ENCODE data around the gene MINK1. TPM values are rescaled to one million over a fixed set of nuclear protein-coding genes. Genes with fewer than 3 reads are reported as not detected.
A peak's percentile ranks its signal among the peaks of the same experiment; 100 is the strongest.
"Not testable (repeated sequence)": the region's sequence is repeated elsewhere in the genome, so short reads cannot be mapped to it uniquely, and the experiment has no call there.

MINK1 gene
- total RNA-seq, 1 donor from 2014 or later: 13.0 TPM

GRCh38 chr17:4901648-4902344, 68.7 kb downstream of the MINK1 start:
- Histone ChIP-seq H3K9me3 (ENCODE audit: control insufficient read depth in 3 of 3, low read length in 3 of 3) (no peaks in the 10 kb centered on the region), H3K27me3 (ENCODE audit: control insufficient read depth in 3 of 3, insufficient read depth in 3 of 3, low read length in 3 of 3) (peaks cover 0 to 24% (median 12%) of the 10 kb centered on the region in 3 donors), H3K4me3 (ENCODE audit: low read length in 3 of 3) (peak overlapping the region in 1 of 3 donors; percentile 62), H3K9ac (ENCODE audit: low read depth in 1 of 3, low read length in 3 of 3) (peak overlapping the region in 1 of 3 donors; percentile 65), H3K27ac (ENCODE audit: low read depth, low read length) (peak overlapping the region; percentile 44), H3K36me3 (ENCODE audit: control insufficient read depth in 3 of 3, insufficient read depth in 3 of 3, low read length in 3 of 3) (peaks cover under 1 to 5% (median under 1%) of the 10 kb centered on the region in 3 donors), H3K4me1 (ENCODE audit: control insufficient read depth in 3 of 3, insufficient read depth in 3 of 3, low read length in 3 of 3) (peaks cover 21 to 29% (median 23%) of the 10 kb centered on the region in 3 donors)

- peak overlapping the region in 2 of 3 donors; percentile 30 to 33 for H3K9ac ChIP-seq (ENCODE audit: low read depth in 1 of 3, low read length in 3 of 3)
- H3K4me1 ChIP-seq (ENCODE audit: control insufficient read depth in 3 of 3, insufficient read depth in 3 of 3, low read length in 3 of 3): peaks cover 21 to 29% (median 23%) of the 10 kb centered on the region in 3 donors
- H3K9me3 ChIP-seq (ENCODE audit: control insufficient read depth in 3 of 3, low read length in 3 of 3): no peaks in the 10 kb centered on the region
- H3K27me3 ChIP-seq (ENCODE audit: control insufficient read depth in 3 of 3, insufficient read depth in 3 of 3, low read length in 3 of 3): peaks cover 0 to 24% (median 12%) of the 10 kb centered on the region in 3 donors
- H3K4me3 ChIP-seq (ENCODE audit: low read length in 3 of 3): no peak overlapping the region
- H3K27ac ChIP-seq (ENCODE audit: low read depth, low read length): peak overlapping the region; percentile 29
- H3K36me3 ChIP-seq (ENCODE audit: control insufficient read depth in 3 of 3, insufficient read depth in 3 of 3, low read length in 3 of 3): no peaks in the 10 kb centered on the region
Measured at GRCh38 chr17:4902540-4902939, 69.4 kb downstream of the MINK1 start.

- no peaks in the 10 kb centered on the region for H3K36me3 ChIP-seq (ENCODE audit: control insufficient read depth in 3 of 3, insufficient read depth in 3 of 3, low read length in 3 of 3)
- peak within 1 kb of the TSS in 2 of 3 donors; percentile 30 to 33 for H3K9ac ChIP-seq (ENCODE audit: low read depth in 1 of 3, low read length in 3 of 3)
- H3K27me3 ChIP-seq (ENCODE audit: control insufficient read depth in 3 of 3, insufficient read depth in 3 of 3, low read length in 3 of 3): peaks cover 0 to 24% (median 12%) of the 10 kb centered on the region in 3 donors
- H3K4me3 ChIP-seq (ENCODE audit: low read length in 3 of 3): peak within 1 kb of the TSS; percentile 4 to 30 (median 13)
- H3K27ac ChIP-seq (ENCODE audit: low read depth, low read length): peak within 1 kb of the TSS; percentile 29
- H3K9me3 ChIP-seq (ENCODE audit: control insufficient read depth in 3 of 3, low read length in 3 of 3): no peaks in the 10 kb centered on the region
- peaks cover 23 to 32% (median 25%) of the 10 kb centered on the region in 3 donors for H3K4me1 ChIP-seq (ENCODE audit: control insufficient read depth in 3 of 3, insufficient read depth in 3 of 3, low read length in 3 of 3)
Measured at GRCh38 chr17:4903051-4903818, 70.1 kb downstream of the MINK1 start, which contains the start of gene CHRNE. Gene CHRNE (minus strand): TSS chr17:4903098. CDS start chr17:4903063, 35 bp downstream.

- H3K36me3 ChIP-seq (ENCODE audit: control insufficient read depth in 3 of 3, insufficient read depth in 3 of 3, low read length in 3 of 3); H3K4me3 ChIP-seq (ENCODE audit: low read length in 3 of 3); H3K27ac ChIP-seq (ENCODE audit: low read depth, low read length); H3K27me3 ChIP-seq (ENCODE audit: control insufficient read depth in 3 of 3, insufficient read depth in 3 of 3, low read length in 3 of 3); H3K9me3 ChIP-seq (ENCODE audit: control insufficient read depth in 3 of 3, low read length in 3 of 3); H3K9ac ChIP-seq (ENCODE audit: low read depth in 1 of 3, low read length in 3 of 3): not testable (repeated sequence)
- H3K4me1 ChIP-seq (ENCODE audit: control insufficient read depth in 3 of 3, insufficient read depth in 3 of 3, low read length in 3 of 3): peaks cover 27 to 36% (median 28%) of the 10 kb centered on the region in 3 donors
Measured at GRCh38 chr17:4906642-4907041, 73.5 kb downstream of the MINK1 start.

GRCh38 chr17:4908301-4908700, 75.2 kb downstream of the MINK1 start:
- Histone ChIP-seq H3K4me3 (ENCODE audit: low read length in 3 of 3) (peak overlapping the region in 1 of 3 donors; percentile 43), H3K4me1 (ENCODE audit: control insufficient read depth in 3 of 3, insufficient read depth in 3 of 3, low read length in 3 of 3) (peaks cover 15 to 21% (median 18%) of the 10 kb centered on the region in 3 donors), H3K9me3 (ENCODE audit: control insufficient read depth in 3 of 3, low read length in 3 of 3) (no peaks in the 10 kb centered on the region), H3K27me3 (ENCODE audit: control insufficient read depth in 3 of 3, insufficient read depth in 3 of 3, low read length in 3 of 3) (peaks cover 0 to 3% (median 0%) of the 10 kb centered on the region in 3 donors), H3K36me3 (ENCODE audit: control insufficient read depth in 3 of 3, insufficient read depth in 3 of 3, low read length in 3 of 3) (no peaks in the 10 kb centered on the region), H3K9ac (ENCODE audit: low read depth in 1 of 3, low read length in 3 of 3) (peak overlapping the region; percentile 34 to 60 (median 50)), H3K27ac (ENCODE audit: low read depth, low read length) (peak overlapping the region; percentile 77)

- peak overlapping the region; percentile 77 for H3K27ac ChIP-seq (ENCODE audit: low read depth, low read length)
- H3K4me3 ChIP-seq (ENCODE audit: low read length in 3 of 3): peak overlapping the region; percentile 27 to 54 (median 43)
- H3K27me3 ChIP-seq (ENCODE audit: control insufficient read depth in 3 of 3, insufficient read depth in 3 of 3, low read length in 3 of 3): peaks cover 0 to 3% (median 0%) of the 10 kb centered on the region in 3 donors
- H3K36me3 ChIP-seq (ENCODE audit: control insufficient read depth in 3 of 3, insufficient read depth in 3 of 3, low read length in 3 of 3): no peaks in the 10 kb centered on the region
- peaks cover 12 to 18% (median 15%) of the 10 kb centered on the region in 3 donors for H3K4me1 ChIP-seq (ENCODE audit: control insufficient read depth in 3 of 3, insufficient read depth in 3 of 3, low read length in 3 of 3)
- peak overlapping the region; percentile 50 to 60 (median 59) for H3K9ac ChIP-seq (ENCODE audit: low read depth in 1 of 3, low read length in 3 of 3)
- no peaks in the 10 kb centered on the region for H3K9me3 ChIP-seq (ENCODE audit: control insufficient read depth in 3 of 3, low read length in 3 of 3)
Measured at GRCh38 chr17:4908711-4909496, 75.8 kb downstream of the MINK1 start.

GRCh38 chr17:4913994-4914393, 80.9 kb downstream of the MINK1 start:
- Histone ChIP-seq H3K4me3 (ENCODE audit: low read length in 3 of 3) (no peak overlapping the region), H3K36me3 (ENCODE audit: control insufficient read depth in 3 of 3, insufficient read depth in 3 of 3, low read length in 3 of 3) (no peaks in the 10 kb centered on the region), H3K27me3 (ENCODE audit: control insufficient read depth in 3 of 3, insufficient read depth in 3 of 3, low read length in 3 of 3) (no peaks in the 10 kb centered on the region), H3K9me3 (ENCODE audit: control insufficient read depth in 3 of 3, low read length in 3 of 3) (no peaks in the 10 kb centered on the region), H3K27ac (ENCODE audit: low read depth, low read length) (no peak overlapping the region), H3K9ac (ENCODE audit: low read depth in 1 of 3, low read length in 3 of 3) (no peak overlapping the region), H3K4me1 (ENCODE audit: control insufficient read depth in 3 of 3, insufficient read depth in 3 of 3, low read length in 3 of 3) (peaks cover 3 to 7% (median 6%) of the 10 kb centered on the region in 3 donors)

- not testable (repeated sequence) for H3K27ac ChIP-seq (ENCODE audit: low read depth, low read length); H3K4me1 ChIP-seq (ENCODE audit: control insufficient read depth in 3 of 3, insufficient read depth in 3 of 3, low read length in 3 of 3); H3K9me3 ChIP-seq (ENCODE audit: control insufficient read depth in 3 of 3, low read length in 3 of 3); H3K4me3 ChIP-seq (ENCODE audit: low read length in 3 of 3); H3K9ac ChIP-seq (ENCODE audit: low read depth in 1 of 3, low read length in 3 of 3); H3K36me3 ChIP-seq (ENCODE audit: control insufficient read depth in 3 of 3, insufficient read depth in 3 of 3, low read length in 3 of 3); H3K27me3 ChIP-seq (ENCODE audit: control insufficient read depth in 3 of 3, insufficient read depth in 3 of 3, low read length in 3 of 3)
Measured at GRCh38 chr17:4914551-4914950, 81.4 kb downstream of the MINK1 start.

GRCh38 chr17:4919511-4920047, 86.4 kb downstream of the MINK1 start:
- H3K4me1 ChIP-seq (ENCODE audit: control insufficient read depth in 3 of 3, insufficient read depth in 3 of 3, low read length in 3 of 3): no peaks in the 10 kb centered on the region
- H3K27me3 ChIP-seq (ENCODE audit: control insufficient read depth in 3 of 3, insufficient read depth in 3 of 3, low read length in 3 of 3): no peaks in the 10 kb centered on the region
- H3K36me3 ChIP-seq (ENCODE audit: control insufficient read depth in 3 of 3, insufficient read depth in 3 of 3, low read length in 3 of 3): no peaks in the 10 kb centered on the region
- H3K4me3 ChIP-seq (ENCODE audit: low read length in 3 of 3): no peak overlapping the region
- no peaks in the 10 kb centered on the region for H3K9me3 ChIP-seq (ENCODE audit: control insufficient read depth in 3 of 3, low read length in 3 of 3)
- no peak overlapping the region for H3K27ac ChIP-seq (ENCODE audit: low read depth, low read length)
- H3K9ac ChIP-seq (ENCODE audit: low read depth in 1 of 3, low read length in 3 of 3): no peak overlapping the region
